ENCODE results near the gene PTPN12.
"Not testable (repeated sequence)": the region's sequence is repeated elsewhere in the genome, so short reads cannot be mapped to it uniquely, and the experiment has no call there.

PTPN12 gene

GRCh38 chr7:77580762-77581350, 43.8 kb downstream of the PTPN12 start:
- no peak for DNase-seq

GRCh38 chr7:77587272-77587671, 50.2 kb downstream of the PTPN12 start:
- no peak for DNase-seq

GRCh38 chr7:77600952-77601351, 63.9 kb downstream of the PTPN12 start:
- no peak for DNase-seq

GRCh38 chr7:77606562-77606961, 69.5 kb downstream of the PTPN12 start:
- DNase-seq: no peak

- DNase-seq: no peak
These were observed 82.2 kb downstream of the PTPN12 start for GRCh38 chr7:77619314-77619713.

DNA sequence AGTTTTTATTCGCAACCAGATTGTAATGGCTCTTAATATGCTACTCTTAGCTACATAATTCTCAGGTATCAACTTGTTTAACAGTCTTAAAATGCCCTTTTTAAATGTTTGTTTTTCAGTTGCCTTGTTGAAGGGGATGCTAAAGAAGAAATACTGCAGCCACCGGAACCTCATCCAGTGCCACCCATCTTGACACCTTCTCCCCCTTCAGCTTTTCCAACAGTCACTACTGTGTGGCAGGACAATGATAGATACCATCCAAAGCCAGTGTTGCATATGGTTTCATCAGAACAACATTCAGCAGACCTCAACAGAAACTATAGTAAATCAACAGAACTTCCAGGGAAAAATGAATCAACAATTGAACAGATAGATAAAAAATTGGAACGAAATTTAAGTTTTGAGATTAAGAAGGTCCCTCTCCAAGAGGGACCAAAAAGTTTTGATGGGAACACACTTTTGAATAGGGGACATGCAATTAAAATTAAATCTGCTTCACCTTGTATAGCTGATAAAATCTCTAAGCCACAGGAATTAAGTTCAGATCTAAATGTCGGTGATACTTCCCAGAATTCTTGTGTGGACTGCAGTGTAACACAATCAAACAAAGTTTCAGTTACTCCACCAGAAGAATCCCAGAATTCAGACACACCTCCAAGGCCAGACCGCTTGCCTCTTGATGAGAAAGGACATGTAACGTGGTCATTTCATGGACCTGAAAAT, 89.7 kb downstream of the PTPN12 start:
- DNase-seq: no peak

DNA sequence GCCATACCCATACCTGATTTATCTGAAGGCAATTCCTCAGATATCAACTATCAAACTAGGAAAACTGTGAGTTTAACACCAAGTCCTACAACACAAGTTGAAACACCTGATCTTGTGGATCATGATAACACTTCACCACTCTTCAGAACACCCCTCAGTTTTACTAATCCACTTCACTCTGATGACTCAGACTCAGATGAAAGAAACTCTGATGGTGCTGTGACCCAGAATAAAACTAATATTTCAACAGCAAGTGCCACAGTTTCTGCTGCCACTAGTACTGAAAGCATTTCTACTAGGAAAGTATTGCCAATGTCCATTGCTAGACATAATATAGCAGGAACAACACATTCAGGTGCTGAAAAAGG, 90.2 kb downstream of the PTPN12 start:
- no peak for DNase-seq

- no peak for DNase-seq
These were observed 92.7 kb downstream of the PTPN12 start for GRCh38 chr7:77629797-77630196.

DNA sequence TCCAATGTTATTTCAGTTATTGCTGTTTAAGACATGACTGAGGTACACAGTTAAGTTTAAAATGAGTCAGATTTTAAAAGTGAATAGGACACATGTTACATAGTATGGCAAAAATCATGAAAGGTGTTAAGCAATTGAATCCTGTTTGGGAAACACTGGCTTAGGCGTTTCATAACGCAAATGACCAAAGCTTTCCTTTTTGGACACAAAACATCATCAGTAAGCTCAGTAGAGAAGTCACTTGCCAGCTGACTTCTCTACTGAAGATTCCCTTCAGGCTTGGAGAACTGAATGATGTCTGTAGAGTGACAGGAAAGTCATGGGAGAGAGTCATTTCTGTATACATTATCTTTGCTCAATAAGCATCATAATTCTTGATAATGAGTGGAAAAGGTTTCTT, 94.7 kb downstream of the PTPN12 start:
- no peak for DNase-seq

DNA sequence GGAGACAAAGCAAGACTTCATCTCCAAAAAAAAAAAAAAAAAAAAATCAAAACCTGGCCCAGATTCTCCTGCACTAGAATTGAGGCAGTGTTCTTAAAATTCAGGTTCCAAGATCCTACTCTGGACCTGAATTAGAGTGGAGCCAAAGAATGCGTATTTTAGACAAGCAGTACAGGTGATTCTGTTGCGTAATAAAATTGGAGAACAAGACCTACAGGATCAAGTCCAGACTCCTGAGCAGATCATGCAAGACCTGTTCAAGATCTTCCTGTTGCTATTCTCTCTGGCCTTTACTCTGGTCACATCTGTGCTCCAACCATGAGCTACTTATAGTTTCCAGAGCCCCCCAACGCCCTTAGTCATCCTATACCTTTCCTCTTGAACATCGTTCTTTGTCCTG, 107.7 kb downstream of the PTPN12 start:
- DNase-seq: no peak

DNA sequence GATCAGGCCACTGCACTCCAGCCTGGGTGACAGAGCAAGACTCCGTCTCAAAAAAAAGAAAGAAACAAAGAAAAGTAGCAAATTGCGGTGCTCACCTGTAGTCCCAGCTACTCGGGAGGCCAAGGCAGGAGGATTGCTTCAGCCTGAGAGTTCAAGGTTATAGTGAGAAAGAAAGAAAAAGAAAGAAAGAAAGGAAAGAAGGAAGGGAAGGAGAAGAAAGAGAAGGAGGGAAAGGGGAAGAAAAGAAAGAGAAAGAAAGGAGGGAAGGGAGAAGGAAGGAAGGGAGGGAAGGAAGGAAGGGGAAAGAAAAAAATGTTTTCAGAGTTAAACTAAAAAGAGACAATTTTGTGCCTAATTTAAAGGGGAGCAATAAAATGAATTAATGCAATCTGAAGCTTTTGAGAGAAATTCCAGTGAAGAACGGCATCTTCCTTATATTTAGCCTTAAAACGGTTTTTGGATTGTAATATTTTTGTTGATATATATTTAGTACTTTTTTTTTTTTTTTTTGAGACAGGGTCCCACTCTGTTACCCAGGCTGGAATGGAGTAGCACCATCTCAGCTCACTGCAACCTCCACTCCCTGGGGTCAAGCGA, 111.7 kb downstream of the PTPN12 start:
- no peak for DNase-seq

DNA sequence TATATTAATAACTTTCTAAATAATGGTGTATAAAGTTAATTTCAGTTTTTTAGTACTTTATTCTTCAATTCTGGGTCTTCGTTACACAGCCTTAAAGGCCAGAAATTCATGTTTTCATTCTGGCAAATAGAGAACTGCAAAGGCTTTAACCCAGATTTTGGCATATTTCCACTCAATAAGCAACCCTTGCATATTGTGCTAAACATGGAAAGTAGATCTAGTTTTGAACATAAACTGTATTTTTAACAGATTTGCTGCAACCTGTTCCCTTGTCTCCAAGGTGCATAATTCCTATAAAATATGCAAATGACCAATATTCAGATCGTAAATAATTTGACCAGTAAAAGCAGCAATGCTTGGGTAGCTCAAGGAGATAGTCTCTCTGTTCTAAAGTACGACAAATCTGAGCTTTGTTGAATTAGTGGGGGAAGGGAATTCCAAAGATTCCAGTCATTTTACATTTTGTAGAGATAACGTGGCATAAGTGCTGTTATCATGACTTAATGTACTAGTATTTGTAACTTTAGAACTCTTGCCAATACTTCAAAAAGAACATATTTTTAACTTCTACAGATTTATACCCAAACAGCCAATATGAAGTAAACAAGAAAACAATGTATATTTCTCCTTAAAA, 112.7 kb downstream of the PTPN12 start:
- DNase-seq: no peak

GRCh38 chr7:77651575-77652162, 114.6 kb downstream of the PTPN12 start:
- peak; percentile 30 for DNase-seq

DNA sequence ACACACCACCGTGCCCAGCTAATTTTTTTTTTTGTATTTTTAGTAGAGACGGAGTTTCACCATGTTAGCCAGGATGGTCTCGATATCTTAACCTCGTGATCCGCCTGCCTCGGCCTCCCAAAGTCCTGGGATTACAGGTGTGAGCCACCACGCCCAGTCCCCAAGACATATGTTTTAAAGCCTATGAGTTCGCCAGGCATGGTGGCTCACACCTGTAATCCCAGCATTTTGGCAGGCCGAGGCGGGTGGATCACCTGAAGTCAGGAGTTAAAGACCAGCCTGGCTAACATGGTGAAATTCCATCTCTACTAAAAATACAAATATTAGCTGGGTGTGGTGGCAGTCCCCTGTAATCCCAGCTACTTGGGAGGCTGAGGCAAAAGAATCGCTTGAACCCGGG, 115.7 kb downstream of the PTPN12 start:
- not testable (repeated sequence) for DNase-seq

DNA sequence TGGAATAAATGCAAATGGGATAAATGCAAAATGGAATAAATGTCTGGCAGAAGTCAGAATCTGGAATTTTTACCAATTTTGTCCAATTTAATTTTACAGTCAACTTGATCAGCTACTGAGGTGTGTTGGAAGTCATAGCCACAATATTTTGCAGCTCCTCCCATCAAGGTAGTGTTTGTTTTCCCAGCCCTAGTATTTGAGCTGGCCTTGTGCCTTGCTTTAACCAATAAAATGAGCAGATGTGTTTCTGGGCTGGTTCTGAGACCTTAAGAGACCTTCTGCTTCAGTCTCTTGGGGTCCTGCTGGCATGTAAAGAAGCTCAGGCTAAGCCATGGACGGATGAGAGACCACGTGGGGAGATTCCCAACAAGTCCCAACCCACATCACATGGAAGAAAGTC, 116.5 kb downstream of the PTPN12 start:
- DNase-seq: no peak

- DNase-seq: no peak
These were observed 118.3 kb downstream of the PTPN12 start for GRCh38 chr7:77655356-77655755.

DNA sequence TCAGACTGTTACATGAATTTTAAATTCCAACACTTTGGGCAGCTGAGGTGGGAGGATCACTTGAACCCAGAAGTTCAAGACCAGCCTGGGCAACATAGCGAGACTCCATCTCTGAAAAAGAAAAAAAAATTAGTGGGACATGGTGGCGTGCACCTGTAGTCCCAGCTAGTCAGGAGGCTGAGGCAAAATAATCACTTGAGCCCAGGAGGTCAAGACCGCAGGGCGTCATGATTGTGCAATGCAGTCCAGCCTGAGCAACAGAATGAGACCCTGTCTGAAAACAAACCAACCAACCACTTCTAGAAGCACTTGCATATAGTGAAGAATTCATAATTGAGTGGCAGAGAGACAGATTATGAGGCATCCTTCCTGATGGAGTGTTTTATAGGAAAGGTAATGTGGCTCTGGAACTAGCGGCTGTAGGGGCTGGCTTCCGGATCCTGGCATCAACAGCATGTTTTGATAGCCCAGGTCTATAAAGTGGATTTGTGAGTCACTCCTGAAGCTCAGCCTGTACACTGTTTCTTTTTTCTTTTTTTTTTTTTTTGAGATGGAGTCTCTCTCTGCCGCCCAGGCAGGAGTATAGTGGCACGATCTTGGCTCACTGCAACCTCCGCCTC, 118.9 kb downstream of the PTPN12 start:
- no peak for DNase-seq

- DNase-seq: no peak
These were observed 120.5 kb downstream of the PTPN12 start for GRCh38 chr7:77657427-77658224.

DNA sequence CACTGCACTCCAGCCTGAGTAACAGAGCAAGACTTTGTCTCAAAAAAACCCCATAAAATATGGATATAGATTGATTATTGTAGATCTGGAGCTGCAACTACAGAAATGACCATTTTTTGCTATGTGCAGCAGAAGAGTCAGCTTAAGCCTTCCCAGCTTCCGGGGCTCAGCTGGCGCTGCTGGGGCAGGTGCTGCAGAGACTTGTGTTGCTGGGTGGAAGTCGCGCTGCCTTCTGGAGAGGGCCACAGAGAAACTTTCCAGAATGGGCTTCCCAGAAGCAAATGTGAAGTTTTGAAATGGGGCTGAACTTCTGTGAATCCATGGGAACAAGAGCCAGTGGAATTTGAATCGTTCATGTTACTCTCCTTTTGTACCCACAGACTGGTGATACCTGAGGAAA, 121.8 kb downstream of the PTPN12 start:
- DNase-seq: no peak

- DNase-seq: no peak
These were observed 124.7 kb downstream of the PTPN12 start for GRCh38 chr7:77661816-77662215.

- DNase-seq: no peak
These were observed 125.8 kb downstream of the PTPN12 start for GRCh38 chr7:77662869-77663268.

DNA sequence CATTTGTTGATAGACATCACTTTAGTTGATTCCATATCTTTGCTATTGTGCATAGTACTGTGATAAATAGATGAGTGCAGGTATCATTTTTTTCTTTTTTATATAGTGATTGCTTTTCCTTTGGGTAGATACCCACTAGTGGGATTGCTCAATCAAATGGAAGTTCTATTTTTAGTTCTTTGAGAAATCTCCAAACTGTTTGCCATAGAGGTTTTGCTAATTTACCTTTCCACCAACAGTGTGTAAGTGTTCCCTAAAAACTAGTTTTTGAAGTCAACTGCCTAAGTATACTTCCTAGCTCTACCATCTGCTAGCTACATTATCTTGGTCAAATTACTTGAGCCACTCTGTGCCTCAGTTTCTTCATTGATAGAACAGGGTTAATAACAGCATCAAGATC, 127.6 kb downstream of the PTPN12 start:
- no peak for DNase-seq
